Endothelial cell of umbilical vein (primary cell): ENCODE data around the gene BDH1. TPM values are rescaled to one million over a fixed set of nuclear protein-coding genes. Genes with fewer than 3 reads are reported as not detected.

ENCODE experiments used
- BruUV-seq: library from RNA; stranded (reverse); fragments of 400-500 nt; replicated peaks from 2 replicates; lab custom pipeline; 2021; lab: Mats Ljungman, UMichigan
- CTCF ChIA-PET: fragments of 300-600, 350-600 bp; sonication (Branson Sonifier 250); formaldehyde crosslinking; loops from one replicate; lab custom pipeline; 2021; ENCODE audit warnings: antibody characterized with exemption, inconsistent platforms; lab: Charles Lee
- POLR2A ChIA-PET: fragments of 300-600, 350-600 bp; sonication (Branson Sonifier 250); formaldehyde crosslinking; loops from one replicate; lab custom pipeline; 2021; ENCODE audit warnings: antibody characterized with exemption, inconsistent platforms; lab: Charles Lee
- DNase-seq: peaks from one replicate; pipeline ENCODE4 v3.0.0-alpha.2; 2011; ENCODE audit warnings: low read depth, low spot score
- FAIRE-seq: peaks from 2 replicates; lab custom pipeline; 2011; peaks lifted over from hg19 to GRCh38; lab: Jason Lieb, UNC
- H2AFZ ChIP-seq: 2 replicates; pipeline ENCODE4 v1.6.0; 2012; ENCODE audit warnings: low read depth, low read length, control low read depth, inconsistent platforms
- H3K27ac ChIP-seq: 2 replicates; pipeline ENCODE4 v1.5.1; 2011; ENCODE audit warnings: low read depth, mild to moderate bottlenecking, control low read depth, low read length, moderate library complexity; ENCODE audit not compliant: insufficient read depth
- H3K27me3 ChIP-seq, 2 experiments: 2 replicates each; pipeline versions ENCODE4 v1.6.0 to v1.6.1; 2011; ENCODE audit warnings: low read length in 2 of 2, mixed read lengths in 1 of 2; ENCODE audit not compliant: control insufficient read depth in 2 of 2, insufficient read depth in 2 of 2
- H3K36me3 ChIP-seq, 2 experiments: 2 replicates in 1 of 2; 3 replicates in 1 of 2; pipeline ENCODE4 v1.5.1; 2011; ENCODE audit warnings: low read length in 2 of 2, mild to moderate bottlenecking in 1 of 2, moderate library complexity in 1 of 2; ENCODE audit not compliant: control insufficient read depth in 2 of 2, insufficient read depth in 2 of 2; ENCODE audit errors: extremely low read depth in 1 of 2
- H3K4me1 ChIP-seq: 3 replicates; pipeline ENCODE4 v1.5.1; 2011; ENCODE audit warnings: mild to moderate bottlenecking, low read length; ENCODE audit not compliant: control insufficient read depth, insufficient read depth; ENCODE audit errors: extremely low read depth
- H3K4me2 ChIP-seq: 2 replicates; pipeline ENCODE4 v1.6.1; 2011; ENCODE audit warnings: low read length, control low read depth, mixed read lengths; ENCODE audit not compliant: insufficient read depth
- H3K4me3 ChIP-seq, 3 experiments: fragments of 200-600 bp in 1 of 3; sonication (generic), shearing (Covaris generic) in 1 of 3; replicated peaks in 1 of 3; 2 replicates each; pipeline ENCODE4 v1.5.1; 2011 to 2016; ENCODE audit warnings: control low read depth in 3 of 3, low read length in 3 of 3, mild to moderate bottlenecking in 2 of 3, inconsistent platforms in 1 of 3, low read depth in 1 of 3, moderate library complexity in 1 of 3; ENCODE audit not compliant: insufficient read depth in 1 of 3
- H3K79me2 ChIP-seq: 2 replicates; pipeline ENCODE4 v1.6.0; 2012; ENCODE audit warnings: low read length, inconsistent platforms; ENCODE audit not compliant: control insufficient read depth, insufficient read depth
- H3K9ac ChIP-seq: replicated peaks from 2 replicates; pipeline ENCODE3; 2011; ENCODE audit warnings: low read length, control low read depth; ENCODE audit not compliant: insufficient read depth; ENCODE audit errors: extremely low read depth
- H3K9me1 ChIP-seq: replicated peaks from 3 replicates; pipeline ENCODE4 v1.6.0; 2011; ENCODE audit warnings: mild to moderate bottlenecking, low read length; ENCODE audit not compliant: control insufficient read depth, insufficient read depth; ENCODE audit errors: extremely low read depth
- H3K9me3 ChIP-seq: replicated peaks from 2 replicates; pipeline ENCODE4 v1.5.1; 2012; ENCODE audit warnings: low read length, inconsistent platforms; ENCODE audit not compliant: control insufficient read depth, insufficient read depth
- H4K20me1 ChIP-seq: replicated peaks from 2 replicates; pipeline ENCODE3; 2011; ENCODE audit warnings: mild to moderate bottlenecking, low read length; ENCODE audit not compliant: control insufficient read depth, insufficient read depth; ENCODE audit errors: extremely low read depth
- EZH2 ChIP-seq: IDR thresholded peaks from 2 replicates; pipeline ENCODE4 v1.6.1; 2012; ENCODE audit warnings: borderline replicate concordance, low read depth, mild to moderate bottlenecking, moderate library complexity, low read length, inconsistent platforms; ENCODE audit not compliant: severe bottlenecking
- FOS ChIP-seq: IDR thresholded peaks from 2 replicates; pipeline ENCODE4 v1.6.1; 2011; ENCODE audit warnings: mild to moderate bottlenecking, low read length, moderate library complexity, borderline replicate concordance; ENCODE audit not compliant: insufficient read depth
- GATA2 ChIP-seq: IDR thresholded peaks from 2 replicates; pipeline ENCODE4 v1.7.0; 2011; ENCODE audit warnings: low read depth, mild to moderate bottlenecking, moderate library complexity, mixed read lengths, low read length; ENCODE audit not compliant: insufficient read length, insufficient read depth
- JUN ChIP-seq: IDR thresholded peaks from 2 replicates; pipeline ENCODE4 v1.6.1; 2011; ENCODE audit warnings: borderline replicate concordance, low read depth; ENCODE audit not compliant: insufficient read length, insufficient read depth
- MYC ChIP-seq: IDR thresholded peaks from one replicate; pipeline ENCODE4 v1.6.1; 2011; ENCODE audit warnings: mild to moderate bottlenecking, low read depth, low read length
- POLR2A ChIP-seq: IDR thresholded peaks from 2 replicates; pipeline ENCODE4 v1.6.1; 2012; ENCODE audit warnings: low read depth, mild to moderate bottlenecking, control low read depth, low read length
- POLR2AphosphoS5 ChIP-seq: IDR thresholded peaks from 2 replicates; pipeline ENCODE4 v1.6.1; 2012; ENCODE audit warnings: low read depth, mild to moderate bottlenecking, control low read depth, low read length, moderate library complexity; ENCODE audit not compliant: insufficient read depth
- dilution Hi-C: fragments of 300-500 bp; cut with MboI; formaldehyde crosslinking; loops from one replicate; pipeline ENCODE4 v1.15.0; 2019; ENCODE audit warnings: low sequenced_read_pairs; ENCODE audit not compliant: extremely low pct_ligation_motif_present
- intact Hi-C: fragments of 100-400 bp; cut with micrococcal nuclease; formaldehyde crosslinking; loops from one replicate; pipeline ENCODE4 v1.10.0; 2022
- polyA plus RNA-seq, 4 experiments: library from polyadenylated mRNA; depleted of rRNA in 3 of 4; stranded (reverse) in 3 of 4; unstranded in 1 of 4; fragments of >200 nt; gene quantifications; 2 replicates each; pipeline versions ENCODE4 v1.2.1 to v1.2.3, GENCODE V29; 2011 to 2012; ENCODE audit warnings: missing spikeins in 1 of 4
- total RNA-seq: library from RNA; stranded (reverse); gene quantifications from 2 replicates; pipeline ENCODE4 v1.2.3, GENCODE V29; 2021
- TF ChIP-seq, protein P1 (sequence below), 2 donors: IDR thresholded peaks; 1 replicate in 1 of 2; 2 replicates in 1 of 2; pipeline ENCODE4 v1.5.1; 2011; ENCODE audit warnings: low read length in 2 of 2, mild to moderate bottlenecking in 2 of 2, moderate library complexity in 2 of 2, control low read depth in 1 of 2, inconsistent platforms in 1 of 2, low read depth in 1 of 2; ENCODE audit not compliant: insufficient read depth in 1 of 2; ENCODE audit errors: extremely low read depth in 1 of 2
- TF ChIP-seq, protein P2 (sequence below): IDR thresholded peaks from 2 replicates; pipeline ENCODE4 v1.6.1; 2011; ENCODE audit not compliant: insufficient read depth, insufficient read length

The BDH1 gene
- total and polyA plus RNA-seq, 2 donors (not counting 3 experiments of a cell fraction or from before 2014, with no cell fraction given), result 6.9 to 12.2 TPM

DNA sequence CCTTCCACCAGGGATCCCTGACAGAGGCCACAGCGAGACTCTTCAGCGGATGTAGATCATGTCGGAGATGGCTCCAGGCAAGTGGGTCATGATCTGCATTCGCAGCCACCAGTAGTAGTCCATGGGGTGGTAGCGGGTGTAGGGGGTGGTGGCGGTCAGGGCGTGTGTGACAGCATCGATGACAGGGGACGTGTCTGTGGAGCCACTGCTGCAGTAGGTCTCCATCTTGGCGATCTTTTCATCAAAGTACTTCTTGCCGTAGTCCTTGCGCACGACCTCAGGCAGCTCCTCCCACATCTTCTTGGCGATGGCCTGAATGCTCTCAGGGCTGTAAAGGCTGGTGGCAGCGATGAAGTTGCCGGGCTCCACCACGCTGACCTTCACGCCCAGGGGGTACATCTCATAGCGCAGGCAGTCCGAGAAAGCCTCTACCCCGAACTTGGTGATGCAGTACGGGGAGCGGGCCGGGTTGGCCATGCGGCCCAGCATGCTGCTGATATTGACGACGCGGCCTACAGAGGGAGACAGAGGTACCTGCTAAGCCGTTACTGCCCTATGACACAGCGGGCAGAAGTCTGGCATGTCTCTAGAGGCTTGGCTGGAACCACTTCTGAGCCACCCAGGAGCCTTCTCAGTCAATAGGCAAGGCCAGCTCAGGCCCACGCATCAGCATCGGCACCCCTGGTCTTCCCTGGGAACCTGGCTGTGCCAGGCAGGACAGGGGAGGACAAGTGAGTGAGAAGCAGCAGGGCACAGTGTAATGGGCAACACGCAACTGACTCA lies 43.7 kb downstream of the BDH1 start:
- ChIA-PET CTCF (interaction anchor here (0.6 to 1.1 kb wide), 3 partner anchors 280 to 509 kb away, joined by 3 read pairs; no protein-coding TSS in a partner anchor), POLR2A (no interaction called here)
- FAIRE-seq (no peak), DNase-seq (no peak)
- Histone ChIP-seq H3K27me3 (no peaks in the 10 kb centered on the region), H3K36me3 (no peaks in the 10 kb centered on the region), H3K4me2 (no peak overlapping the region), H3K9me1 (no peaks in the 10 kb centered on the region), H3K9ac (no peak overlapping the region), H3K9me3 (no peaks in the 10 kb centered on the region), H3K4me1 (peaks cover 10% of the 10 kb centered on the region), H4K20me1 (no peaks in the 10 kb centered on the region), H3K79me2 (no peaks in the 10 kb centered on the region), H2AFZ (no peak overlapping the region), H3K27ac (no peak overlapping the region), H3K4me3 (no peak overlapping the region)
- intact Hi-C loops, result loop anchor here (10.0 kb wide), 1 partner anchor 507 kb away; no protein-coding TSS in a partner anchor
- no TSS peak for BruUV-seq
- dilution Hi-C loops, result loop anchor here (25.0 kb wide), 1 partner anchor 250 kb away; no protein-coding TSS in a partner anchor
- TF ChIP-seq FOS, result no peak
- no peak for TF ChIP-seq MYC
- TF ChIP-seq, protein P1, sequence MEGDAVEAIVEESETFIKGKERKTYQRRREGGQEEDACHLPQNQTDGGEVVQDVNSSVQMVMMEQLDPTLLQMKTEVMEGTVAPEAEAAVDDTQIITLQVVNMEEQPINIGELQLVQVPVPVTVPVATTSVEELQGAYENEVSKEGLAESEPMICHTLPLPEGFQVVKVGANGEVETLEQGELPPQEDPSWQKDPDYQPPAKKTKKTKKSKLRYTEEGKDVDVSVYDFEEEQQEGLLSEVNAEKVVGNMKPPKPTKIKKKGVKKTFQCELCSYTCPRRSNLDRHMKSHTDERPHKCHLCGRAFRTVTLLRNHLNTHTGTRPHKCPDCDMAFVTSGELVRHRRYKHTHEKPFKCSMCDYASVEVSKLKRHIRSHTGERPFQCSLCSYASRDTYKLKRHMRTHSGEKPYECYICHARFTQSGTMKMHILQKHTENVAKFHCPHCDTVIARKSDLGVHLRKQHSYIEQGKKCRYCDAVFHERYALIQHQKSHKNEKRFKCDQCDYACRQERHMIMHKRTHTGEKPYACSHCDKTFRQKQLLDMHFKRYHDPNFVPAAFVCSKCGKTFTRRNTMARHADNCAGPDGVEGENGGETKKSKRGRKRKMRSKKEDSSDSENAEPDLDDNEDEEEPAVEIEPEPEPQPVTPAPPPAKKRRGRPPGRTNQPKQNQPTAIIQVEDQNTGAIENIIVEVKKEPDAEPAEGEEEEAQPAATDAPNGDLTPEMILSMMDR (IDR thresholded peaks at IDR 0.05; ENCODE audit: extremely low read depth in 1 of 2, insufficient read depth in 1 of 2, low read depth in 1 of 2, low read length in 2 of 2), result no peak
- TF ChIP-seq JUN, result no peak
- TF ChIP-seq GATA2, result no peak
- TF ChIP-seq POLR2A, result no peak
- TF ChIP-seq, protein P2, sequence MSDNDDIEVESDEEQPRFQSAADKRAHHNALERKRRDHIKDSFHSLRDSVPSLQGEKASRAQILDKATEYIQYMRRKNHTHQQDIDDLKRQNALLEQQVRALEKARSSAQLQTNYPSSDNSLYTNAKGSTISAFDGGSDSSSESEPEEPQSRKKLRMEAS, result no peak
- TF ChIP-seq EZH2, result no peak
- TF ChIP-seq POLR2AphosphoS5, result no peak
